Measurements from ENCODE around the gene ARHGAP32.
"Not testable (repeated sequence)": the region's sequence is repeated elsewhere in the genome, so short reads cannot be mapped to it uniquely, and the experiment has no call there.

DNA sequence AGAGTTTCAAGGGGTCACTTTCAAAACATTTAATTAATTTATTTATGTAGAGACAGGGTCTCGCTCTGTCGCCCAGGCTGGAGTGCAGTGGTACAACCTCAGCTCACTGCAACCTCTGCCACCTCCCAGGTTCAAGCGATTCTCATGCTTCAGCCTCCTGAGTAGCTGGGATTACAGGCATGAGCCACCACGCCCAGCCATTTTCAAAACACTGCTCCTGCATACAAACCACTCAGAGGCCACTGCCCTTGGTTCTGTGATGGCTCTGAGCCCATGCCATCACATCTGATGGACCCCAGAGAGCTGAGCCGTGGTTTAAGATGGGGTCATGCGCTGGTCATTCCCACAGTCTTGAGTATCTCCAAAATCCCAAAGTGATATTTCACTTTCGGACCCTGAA lies 272.5 kb downstream of the ARHGAP32 start:
- TF ChIP-seq POLR2A, EP300, POLR2AphosphoS5 (IDR thresholded peaks at IDR 0.05): not testable (repeated sequence)
- TF ChIP-seq, protein P1, sequence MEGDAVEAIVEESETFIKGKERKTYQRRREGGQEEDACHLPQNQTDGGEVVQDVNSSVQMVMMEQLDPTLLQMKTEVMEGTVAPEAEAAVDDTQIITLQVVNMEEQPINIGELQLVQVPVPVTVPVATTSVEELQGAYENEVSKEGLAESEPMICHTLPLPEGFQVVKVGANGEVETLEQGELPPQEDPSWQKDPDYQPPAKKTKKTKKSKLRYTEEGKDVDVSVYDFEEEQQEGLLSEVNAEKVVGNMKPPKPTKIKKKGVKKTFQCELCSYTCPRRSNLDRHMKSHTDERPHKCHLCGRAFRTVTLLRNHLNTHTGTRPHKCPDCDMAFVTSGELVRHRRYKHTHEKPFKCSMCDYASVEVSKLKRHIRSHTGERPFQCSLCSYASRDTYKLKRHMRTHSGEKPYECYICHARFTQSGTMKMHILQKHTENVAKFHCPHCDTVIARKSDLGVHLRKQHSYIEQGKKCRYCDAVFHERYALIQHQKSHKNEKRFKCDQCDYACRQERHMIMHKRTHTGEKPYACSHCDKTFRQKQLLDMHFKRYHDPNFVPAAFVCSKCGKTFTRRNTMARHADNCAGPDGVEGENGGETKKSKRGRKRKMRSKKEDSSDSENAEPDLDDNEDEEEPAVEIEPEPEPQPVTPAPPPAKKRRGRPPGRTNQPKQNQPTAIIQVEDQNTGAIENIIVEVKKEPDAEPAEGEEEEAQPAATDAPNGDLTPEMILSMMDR (IDR thresholded peaks at IDR 0.05): not testable (repeated sequence)
